Kidney (tissue), 14 donors: Measurements from ENCODE around the gene KLHL6. TPM values are rescaled to one million over a fixed set of nuclear protein-coding genes. Genes with fewer than 3 reads are reported as not detected.
"Not testable (repeated sequence)": the region's sequence is repeated elsewhere in the genome, so short reads cannot be mapped to it uniquely, and the experiment has no call there.

Experiments used
- DNase-seq, 5 donors: peaks; one replicate each; pipeline ENCODE4 v3.0.0-alpha.2; 2013 to 2020
- FAIRE-seq: peaks from 2 replicates; lab custom pipeline; 2012; peaks lifted over from hg19 to GRCh38; lab: Jason Lieb, UNC
- H3K27ac ChIP-seq, 2 donors: one replicate each; pipeline ENCODE4 v1.7.0; 2013; ENCODE audit warnings: low read depth in 2 of 2, low read length in 2 of 2, inconsistent platforms in 1 of 2
- H3K27me3 ChIP-seq: one replicate; pipeline ENCODE4 v1.7.1; 2013; ENCODE audit warnings: low read length, inconsistent platforms; ENCODE audit not compliant: control insufficient read depth, insufficient read depth
- H3K36me3 ChIP-seq, 3 donors: one replicate each; pipeline versions ENCODE4 v1.7.0 to v1.7.1; 2013; ENCODE audit warnings: low read length in 3 of 3, control low read depth in 1 of 3, inconsistent platforms in 1 of 3; ENCODE audit not compliant: insufficient read depth in 3 of 3, control insufficient read depth in 2 of 3
- H3K4me1 ChIP-seq, 3 donors: one replicate each; pipeline versions ENCODE4 v1.7.0 to v1.7.1; 2013; ENCODE audit warnings: low read length in 3 of 3, inconsistent platforms in 1 of 3, low read depth in 1 of 3; ENCODE audit not compliant: control insufficient read depth in 2 of 3, insufficient read depth in 2 of 3
- H3K4me3 ChIP-seq, 3 donors: one replicate each; pipeline versions ENCODE4 v1.7.0 to v1.8.1; 2013; ENCODE audit warnings: low read length in 3 of 3, control low read depth in 1 of 3, inconsistent platforms in 1 of 3
- H3K9ac ChIP-seq, 3 donors: one replicate each; pipeline versions ENCODE4 v1.7.0 to v1.7.1; 2013; ENCODE audit warnings: low read length in 3 of 3, control low read depth in 1 of 3, inconsistent platforms in 1 of 3
- H3K9me3 ChIP-seq, 3 donors: one replicate each; pipeline versions ENCODE4 v1.7.0 to v1.7.1; 2013; ENCODE audit warnings: low read length in 3 of 3, control low read depth in 1 of 3, inconsistent platforms in 1 of 3; ENCODE audit not compliant: control insufficient read depth in 2 of 3, insufficient read depth in 1 of 3
- intact Hi-C: fragments of 100-400 bp; cut with DNase I; formaldehyde crosslinking; loops from one replicate; pipeline ENCODE4 v1.11.1; 2022
- polyA plus RNA-seq: library from polyadenylated mRNA; stranded (reverse); fragments of 350-450 nt; fragmentation: Illumina TruSeq; extraction: RNeasy Lipid Tissue Mini Kit (QIAGEN cat#74804); gene quantifications from one replicate; pipeline ENCODE4 v1.2.3, GENCODE V29; 2014; ENCODE audit warnings: low read depth, low replicate concordance; ENCODE audit not compliant: insufficient read depth
- total RNA-seq: library from RNA; stranded (reverse); fragmentation: NEBNext Ultra II Directional; extraction: Animal tissue kit (Norgen Biotek cat#: 25700); gene quantifications from one replicate; pipeline ENCODE4 v1.2.1, GENCODE V29; 2021
- TF ChIP-seq, protein P1 (sequence below): IDR thresholded peaks from 3 replicates; pipeline ENCODE4 v1.5.1; 2012; ENCODE audit warnings: mild to moderate bottlenecking, moderate library complexity, borderline replicate concordance; ENCODE audit not compliant: insufficient read depth; ENCODE audit errors: extremely low read depth
- donor health status: control.
- donor health status: control.
- donor health status: control.
- donor health status: control.
- donor health status: control.
- donor health status: DM: yes; HTN: yes; CAD: no.
- donor health status: Normal renal cell carcinoma (clear cell type).

KLHL6 gene
- total and polyA plus RNA-seq, 2 donors from 2014 or later, result 0.37 to 9.8 TPM

- intact Hi-C loops, result no loop called here
- Histone ChIP-seq H3K9ac (no peak overlapping the region), H3K27ac (no peak overlapping the region), H3K4me3 (no peak overlapping the region), H3K9me3 (no peaks in the 10 kb centered on the region), H3K36me3 (no peaks in the 10 kb centered on the region), H3K27me3 (no peaks in the 10 kb centered on the region), H3K4me1 (no peaks in the 10 kb centered on the region)
- FAIRE-seq (no peak), DNase-seq (no peak)
- TF ChIP-seq, protein P1, sequence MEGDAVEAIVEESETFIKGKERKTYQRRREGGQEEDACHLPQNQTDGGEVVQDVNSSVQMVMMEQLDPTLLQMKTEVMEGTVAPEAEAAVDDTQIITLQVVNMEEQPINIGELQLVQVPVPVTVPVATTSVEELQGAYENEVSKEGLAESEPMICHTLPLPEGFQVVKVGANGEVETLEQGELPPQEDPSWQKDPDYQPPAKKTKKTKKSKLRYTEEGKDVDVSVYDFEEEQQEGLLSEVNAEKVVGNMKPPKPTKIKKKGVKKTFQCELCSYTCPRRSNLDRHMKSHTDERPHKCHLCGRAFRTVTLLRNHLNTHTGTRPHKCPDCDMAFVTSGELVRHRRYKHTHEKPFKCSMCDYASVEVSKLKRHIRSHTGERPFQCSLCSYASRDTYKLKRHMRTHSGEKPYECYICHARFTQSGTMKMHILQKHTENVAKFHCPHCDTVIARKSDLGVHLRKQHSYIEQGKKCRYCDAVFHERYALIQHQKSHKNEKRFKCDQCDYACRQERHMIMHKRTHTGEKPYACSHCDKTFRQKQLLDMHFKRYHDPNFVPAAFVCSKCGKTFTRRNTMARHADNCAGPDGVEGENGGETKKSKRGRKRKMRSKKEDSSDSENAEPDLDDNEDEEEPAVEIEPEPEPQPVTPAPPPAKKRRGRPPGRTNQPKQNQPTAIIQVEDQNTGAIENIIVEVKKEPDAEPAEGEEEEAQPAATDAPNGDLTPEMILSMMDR, result no peak
These were observed 77.6 kb downstream of the KLHL6 start for GRCh38 chr3:183477801-183478456.

DNA sequence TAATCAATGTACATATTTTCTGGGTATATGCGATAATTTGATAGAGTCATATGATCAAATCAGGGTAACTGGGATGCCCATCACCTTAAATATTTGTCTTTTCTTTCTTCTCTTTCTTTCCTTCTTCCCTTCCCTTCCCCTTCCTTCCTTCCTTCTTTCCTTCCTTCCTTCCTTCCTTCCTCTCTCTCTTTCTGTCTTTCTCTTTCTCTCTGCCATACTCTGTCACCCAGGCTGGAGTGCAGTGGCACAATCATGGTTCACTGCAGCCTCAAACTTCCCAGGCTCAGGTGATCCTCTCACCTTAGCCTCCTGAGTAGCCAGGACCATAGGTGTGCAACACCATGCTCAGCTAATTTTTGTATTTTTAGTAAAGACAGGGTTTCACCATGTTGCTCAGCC is 79.7 kb downstream of the KLHL6 start:
- H3K4me1 ChIP-seq, H3K9ac ChIP-seq, H3K36me3 ChIP-seq, H3K9me3 ChIP-seq, H3K27me3 ChIP-seq, H3K4me3 ChIP-seq, H3K27ac ChIP-seq, intact Hi-C loops, FAIRE-seq, DNase-seq: not testable (repeated sequence)

DNA sequence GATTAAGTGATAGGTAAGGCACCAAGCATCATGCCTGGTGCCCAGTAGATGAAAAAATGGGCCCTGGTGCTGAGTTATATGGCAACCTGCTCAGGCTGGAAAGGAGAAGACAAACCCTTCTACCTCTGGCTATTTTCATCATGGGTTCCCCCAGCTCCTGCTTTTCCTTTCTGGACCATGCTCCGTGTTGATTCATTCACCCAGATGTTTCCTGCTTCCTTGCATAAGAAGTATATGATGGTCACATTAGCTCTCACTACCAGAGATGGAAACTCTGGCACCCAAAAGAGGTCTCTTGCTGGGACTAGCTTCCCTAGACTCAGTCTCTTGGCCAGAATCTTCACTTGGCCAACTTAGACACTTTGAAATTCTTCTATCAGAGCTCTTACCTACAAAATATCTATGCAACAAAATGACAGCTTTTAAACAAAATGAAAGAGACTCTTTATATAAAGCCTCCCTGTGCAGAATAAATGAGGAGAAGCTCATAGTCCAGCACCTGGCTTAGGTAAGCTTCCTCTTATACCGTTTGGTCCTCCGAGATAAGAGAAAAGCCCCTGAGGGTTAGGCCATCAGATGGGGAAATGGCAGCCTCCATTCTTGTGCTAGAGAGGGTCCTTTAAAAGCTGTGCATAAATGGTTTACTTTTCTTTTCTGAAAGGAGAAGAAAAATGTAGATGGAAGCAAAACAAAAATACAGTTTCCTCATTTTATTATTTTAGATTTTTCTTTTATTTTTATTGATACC is 80.3 kb downstream of the KLHL6 start:
- H3K9me3 ChIP-seq, result no peaks in the 10 kb centered on the region
- no peaks in the 10 kb centered on the region for H3K36me3 ChIP-seq
- H3K27ac ChIP-seq, result no peak overlapping the region
- FAIRE-seq (no peak), DNase-seq (no peak)
- intact Hi-C loops, result no loop called here
- H3K9ac ChIP-seq, result no peak overlapping the region
- TF ChIP-seq, protein P1, result no peak
- no peaks in the 10 kb centered on the region for H3K4me1 ChIP-seq
- H3K4me3 ChIP-seq, result no peak overlapping the region
- H3K27me3 ChIP-seq, result no peaks in the 10 kb centered on the region

DNA sequence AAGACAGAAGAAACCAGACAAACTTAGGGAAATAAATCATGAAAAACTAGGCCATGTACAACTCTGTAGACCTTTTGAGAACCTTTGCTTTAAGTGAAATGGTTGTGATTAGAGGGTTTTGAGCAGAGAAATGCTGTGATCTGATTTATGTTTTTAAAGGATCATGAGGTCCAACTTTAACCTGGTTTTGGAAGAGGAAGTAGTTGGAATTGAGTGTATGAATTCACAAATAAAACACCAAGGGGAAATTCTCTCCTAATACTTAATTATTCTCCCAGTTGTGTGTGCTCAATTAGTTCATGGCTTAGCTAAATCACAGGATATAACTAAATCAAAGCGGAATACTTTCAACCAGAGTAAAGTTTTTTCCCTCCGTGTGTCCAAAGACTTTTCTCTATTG is 81.5 kb downstream of the KLHL6 start:
- intact Hi-C loops, result no loop called here
- no peaks in the 10 kb centered on the region for H3K9me3 ChIP-seq
- no peak overlapping the region for H3K9ac ChIP-seq
- DNase-seq, result no peak
- no peaks in the 10 kb centered on the region for H3K36me3 ChIP-seq
- no peak for FAIRE-seq
- TF ChIP-seq, protein P1, result no peak
- H3K27me3 ChIP-seq, result no peaks in the 10 kb centered on the region
- no peak overlapping the region for H3K4me3 ChIP-seq
- no peaks in the 10 kb centered on the region for H3K4me1 ChIP-seq
- no peak overlapping the region for H3K27ac ChIP-seq
